GM12874 (cell line): Measurements from ENCODE around the gene TPO.

Experiments
- TF ChIP-seq, protein P1 (sequence below): IDR thresholded peaks from 2 replicates; pipeline ENCODE4 v1.5.1; 2011; ENCODE audit warnings: low read depth, mild to moderate bottlenecking, control low read depth, low read length, moderate library complexity; ENCODE audit not compliant: insufficient read depth

The TPO gene

DNA sequence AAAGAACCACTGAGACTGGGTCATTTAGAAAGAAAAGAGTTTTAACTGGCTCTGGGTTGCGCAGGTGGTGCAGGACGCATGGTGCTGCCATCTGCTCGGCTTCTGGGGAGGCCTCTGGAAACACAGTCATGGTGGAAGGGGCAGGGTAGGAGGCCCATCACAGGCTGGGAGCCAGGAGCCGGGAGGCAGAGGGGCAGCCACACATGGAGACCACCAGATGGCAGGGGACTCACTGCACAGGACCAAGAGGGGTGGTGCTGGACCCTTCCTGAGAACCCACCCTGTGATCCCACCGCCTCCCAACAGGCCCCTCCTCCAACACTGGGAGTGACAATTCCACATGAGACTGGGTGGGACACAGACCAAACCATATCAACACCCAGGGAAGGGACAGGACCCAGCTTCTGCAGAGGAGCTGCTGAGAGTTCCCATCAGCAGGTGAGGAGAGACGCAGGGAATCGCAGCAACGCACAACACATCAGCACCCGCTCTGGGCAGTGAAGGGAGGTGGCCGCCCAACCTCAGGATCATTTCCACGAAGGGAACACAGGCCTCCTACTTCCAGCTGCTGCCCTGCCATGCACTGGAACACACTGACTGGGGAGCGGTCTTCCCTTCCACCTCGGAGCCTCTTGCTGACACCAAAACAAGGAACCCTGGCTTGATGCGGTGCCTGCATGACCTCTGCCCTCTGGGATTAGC is 130.7 kb downstream of the TPO start:
- TF ChIP-seq, protein P1, sequence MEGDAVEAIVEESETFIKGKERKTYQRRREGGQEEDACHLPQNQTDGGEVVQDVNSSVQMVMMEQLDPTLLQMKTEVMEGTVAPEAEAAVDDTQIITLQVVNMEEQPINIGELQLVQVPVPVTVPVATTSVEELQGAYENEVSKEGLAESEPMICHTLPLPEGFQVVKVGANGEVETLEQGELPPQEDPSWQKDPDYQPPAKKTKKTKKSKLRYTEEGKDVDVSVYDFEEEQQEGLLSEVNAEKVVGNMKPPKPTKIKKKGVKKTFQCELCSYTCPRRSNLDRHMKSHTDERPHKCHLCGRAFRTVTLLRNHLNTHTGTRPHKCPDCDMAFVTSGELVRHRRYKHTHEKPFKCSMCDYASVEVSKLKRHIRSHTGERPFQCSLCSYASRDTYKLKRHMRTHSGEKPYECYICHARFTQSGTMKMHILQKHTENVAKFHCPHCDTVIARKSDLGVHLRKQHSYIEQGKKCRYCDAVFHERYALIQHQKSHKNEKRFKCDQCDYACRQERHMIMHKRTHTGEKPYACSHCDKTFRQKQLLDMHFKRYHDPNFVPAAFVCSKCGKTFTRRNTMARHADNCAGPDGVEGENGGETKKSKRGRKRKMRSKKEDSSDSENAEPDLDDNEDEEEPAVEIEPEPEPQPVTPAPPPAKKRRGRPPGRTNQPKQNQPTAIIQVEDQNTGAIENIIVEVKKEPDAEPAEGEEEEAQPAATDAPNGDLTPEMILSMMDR = no peak

DNA sequence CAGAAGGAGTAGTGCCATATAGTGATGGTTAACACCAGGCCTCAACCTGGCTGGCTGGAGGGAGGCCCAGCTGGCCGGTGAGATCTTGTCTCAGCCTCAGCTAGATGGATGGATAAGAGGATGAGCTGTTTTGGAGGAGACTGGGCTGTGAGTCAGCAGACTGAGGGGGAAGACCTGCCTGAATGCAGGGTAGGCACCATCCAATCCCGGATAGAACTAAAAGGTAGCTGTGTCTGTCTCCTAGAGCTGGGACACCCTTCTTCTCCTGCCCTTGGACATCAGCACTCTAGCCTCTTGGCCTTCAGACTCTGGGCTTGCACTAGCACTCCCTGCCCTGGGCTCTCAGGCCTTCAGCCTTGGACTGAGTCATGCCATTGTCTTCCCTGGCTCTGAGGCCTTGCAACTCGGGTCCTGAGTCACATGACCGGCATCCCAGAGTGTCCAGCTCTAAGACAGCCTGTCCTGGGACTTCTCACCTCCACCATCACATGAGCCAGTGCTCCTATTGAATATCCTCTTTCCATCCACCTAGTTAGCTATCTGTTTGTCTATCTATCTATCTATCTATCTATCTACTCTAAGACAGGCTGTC is 131.3 kb downstream of the TPO start:
- TF ChIP-seq, protein P1 = no peak

DNA sequence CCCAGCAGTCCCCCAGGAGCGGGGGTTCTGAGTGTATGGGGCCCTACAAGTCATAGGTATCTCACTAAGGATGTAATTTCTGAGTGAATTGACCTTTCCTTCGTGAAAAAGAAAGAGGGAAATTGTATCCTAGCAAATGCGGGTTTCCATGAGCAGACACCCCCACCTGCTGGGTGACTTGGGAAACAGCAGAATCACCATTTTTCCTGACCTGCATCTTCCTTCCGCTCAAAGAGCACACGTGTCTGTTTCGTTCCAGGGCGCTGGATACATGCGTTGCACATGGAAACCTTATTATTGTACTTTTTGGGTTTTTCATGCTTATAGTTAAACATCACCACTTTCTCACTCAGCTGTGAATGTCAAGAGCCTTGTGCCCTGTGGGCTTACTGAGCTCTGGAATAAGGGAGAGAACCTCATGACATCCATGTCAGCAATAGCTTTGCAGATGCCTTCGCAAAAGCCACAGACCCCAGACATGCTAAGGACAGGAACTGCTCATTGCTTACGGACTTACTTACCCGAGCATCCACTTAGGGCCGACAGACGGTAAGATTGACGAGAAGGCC is 132.8 kb downstream of the TPO start:
- TF ChIP-seq, protein P1 = peak; percentile 57

DNA sequence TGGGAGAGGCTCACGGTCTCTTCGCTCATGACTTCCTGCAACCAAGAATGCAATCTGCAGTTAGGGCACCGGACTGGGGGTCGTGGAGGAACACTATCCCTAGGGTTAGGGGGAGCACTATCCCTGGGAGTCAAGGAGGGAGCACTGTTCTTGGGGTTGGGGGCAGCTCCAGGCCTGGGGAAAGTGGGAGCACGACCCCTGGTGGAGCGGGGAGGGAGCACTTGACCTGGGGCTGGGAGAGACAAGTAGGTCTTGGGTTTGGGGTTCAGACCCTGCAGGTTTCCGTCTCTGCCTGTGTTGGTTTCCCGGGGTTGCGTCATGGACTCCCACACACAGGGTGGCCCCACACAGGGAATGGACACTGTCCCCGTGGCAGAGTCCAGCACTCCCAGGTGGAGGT is 133.6 kb downstream of the TPO start:
- TF ChIP-seq, protein P1 = peak; percentile 19; the same call in 1 of the 2 replicates

DNA sequence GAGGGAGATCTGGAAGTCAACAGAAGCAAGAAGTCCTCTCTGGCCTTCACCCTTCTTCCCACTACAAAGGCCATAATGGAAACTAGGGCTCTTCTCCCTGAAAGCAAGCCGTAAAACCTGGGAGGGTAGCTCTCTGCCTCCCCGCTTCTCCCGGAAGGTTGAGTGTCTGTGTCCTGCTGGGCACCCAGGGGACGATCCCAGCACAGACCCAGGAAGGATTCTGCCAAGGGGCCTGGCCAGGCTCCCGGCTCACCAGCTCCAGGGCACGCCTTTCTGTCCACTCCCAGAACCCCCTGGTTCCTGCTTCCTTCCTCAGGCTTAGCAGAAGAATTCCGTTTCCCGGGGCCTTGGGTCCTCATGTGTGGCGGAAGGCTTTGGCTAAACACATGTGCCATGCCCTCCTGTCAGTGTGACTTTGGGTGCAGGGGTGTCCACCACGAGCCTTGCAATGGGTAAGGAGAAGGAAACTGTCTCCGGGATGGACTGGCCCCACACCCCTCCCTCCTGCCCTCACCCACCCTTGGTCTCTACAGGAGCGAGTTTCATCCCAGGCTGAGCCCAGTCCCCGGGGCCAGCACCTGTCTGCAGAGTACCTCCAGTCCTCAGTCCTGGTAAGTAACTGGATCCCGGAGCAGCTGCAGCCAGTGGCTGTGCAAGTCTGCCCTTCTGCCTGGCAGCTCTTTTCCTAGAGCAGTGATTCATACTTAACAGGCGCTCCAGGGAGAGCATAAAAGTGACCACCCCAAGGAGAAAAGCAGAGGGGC is 135.8 kb downstream of the TPO start:
- TF ChIP-seq, protein P1 = no peak

DNA sequence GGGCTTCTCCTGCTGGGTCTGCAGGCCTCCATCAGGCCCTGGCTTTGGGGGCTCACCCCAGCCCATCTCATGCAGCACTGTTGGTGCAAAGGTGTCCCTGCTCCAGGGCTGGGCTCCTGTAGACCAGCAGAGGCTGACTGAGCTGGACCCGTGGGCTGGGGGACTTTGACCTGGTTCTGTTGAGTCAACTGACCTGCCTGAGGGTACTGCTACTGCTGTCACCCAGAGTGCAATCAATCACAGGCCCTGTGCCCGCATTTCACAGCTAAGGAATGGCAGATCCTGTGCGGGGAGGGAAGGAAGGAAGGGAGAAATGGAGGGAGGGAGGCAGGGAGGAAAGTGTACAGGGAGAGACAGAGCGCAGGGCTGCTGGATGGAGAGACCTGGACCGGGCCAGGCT is 136.8 kb downstream of the TPO start:
- TF ChIP-seq, protein P1 = no peak
